Measurements from ENCODE around the gene LMNA. TPM values are rescaled to one million over a fixed set of nuclear protein-coding genes. Genes with fewer than 3 reads are reported as not detected.

The LMNA gene
- total and polyA plus RNA-seq, 7 donors: 114 to 392 (median 237) TPM

- Histone ChIP-seq H3K27ac (no peak overlapping the region), H3K4me1 (peaks cover 7% of the 10 kb centered on the region), H3K4me3 (no peak overlapping the region), H3K9me3 (no peaks in the 10 kb centered on the region), H3K36me3 (ENCODE audit: insufficient read depth in 1 of 2, low read depth in 1 of 2) (peaks cover 29 to 96% of the 10 kb centered on the region in 2 donors), H3K27me3 (ENCODE audit: insufficient read depth in 3 of 3, low read length in 2 of 3) (no peaks in the 10 kb centered on the region)
- ATAC-seq (no peak), DNase-seq (no peak)
- no peak for TF ChIP-seq CTCF (IDR thresholded peaks at IDR 0.05)
- WGBS, 3 donors: 84 to 90% (median 86%) methylated on average over 18 of the region's 18 CpGs
- intact Hi-C loops (cut with DNase I): no loop called here
Observed at GRCh38 chr1:156134716-156135435, 20.4 kb downstream of the LMNA start.

- H3K36me3 ChIP-seq (ENCODE audit: insufficient read depth in 1 of 2, low read depth in 1 of 2): peaks cover 26 to 91% of the 10 kb centered on the region in 2 donors
- no peaks in the 10 kb centered on the region for H3K9me3 ChIP-seq
- WGBS, 3 donors: 86 to 92% (median 86%) methylated on average over 34 of the region's 34 CpGs
- no peak for DNase-seq
- H3K4me1 ChIP-seq: peaks cover 4% of the 10 kb centered on the region
- ATAC-seq: no peak
- H3K27ac ChIP-seq: no peak overlapping the region
- TF ChIP-seq CTCF (IDR thresholded peaks at IDR 0.05): no peak
- H3K4me3 ChIP-seq: no peak overlapping the region
- intact Hi-C loops (cut with DNase I): no loop called here
- H3K27me3 ChIP-seq (ENCODE audit: insufficient read depth in 3 of 3, low read length in 2 of 3): no peaks in the 10 kb centered on the region
Observed at GRCh38 chr1:156135930-156136871, 21.7 kb downstream of the LMNA start.

GRCh38 chr1:156136970-156137483, 22.5 kb downstream of the LMNA start:
- DNase-seq: no peak
- 71 to 82% (median 76%) methylated on average over 11 to 12 of the region's 12 CpGs for WGBS, 3 donors
- Histone ChIP-seq H3K27ac (no peak overlapping the region), H3K4me3 (no peak overlapping the region), H3K9me3 (no peaks in the 10 kb centered on the region), H3K4me1 (peaks cover 5% of the 10 kb centered on the region), H3K27me3 (ENCODE audit: insufficient read depth in 3 of 3, low read length in 2 of 3) (no peaks in the 10 kb centered on the region), H3K36me3 (ENCODE audit: insufficient read depth in 1 of 2, low read depth in 1 of 2) (peaks cover 26 to 83% of the 10 kb centered on the region in 2 donors)
- no peak for ATAC-seq
- TF ChIP-seq CTCF (IDR thresholded peaks at IDR 0.05): no peak
- intact Hi-C loops (cut with DNase I): no loop called here

- 87 to 92% (median 88%) methylated on average over 15 to 22 of the region's 22 CpGs for WGBS, 3 donors
- peaks cover 5% of the 10 kb centered on the region for H3K4me1 ChIP-seq
- no peak overlapping the region for H3K4me3 ChIP-seq
- H3K9me3 ChIP-seq: no peaks in the 10 kb centered on the region
- ATAC-seq: no peak
- intact Hi-C loops (cut with DNase I): no loop called here
- H3K27me3 ChIP-seq (ENCODE audit: insufficient read depth in 3 of 3, low read length in 2 of 3): no peaks in the 10 kb centered on the region
- no peak for TF ChIP-seq CTCF (IDR thresholded peaks at IDR 0.05)
- H3K36me3 ChIP-seq (ENCODE audit: insufficient read depth in 1 of 2, low read depth in 1 of 2): peaks cover 26 to 68% of the 10 kb centered on the region in 2 donors
- DNase-seq: no peak
- H3K27ac ChIP-seq: no peak overlapping the region
Observed at GRCh38 chr1:156138458-156138867, 24.0 kb downstream of the LMNA start.

All from psoas muscle (tissue), 8 donors.